Natural killer cell (primary cell): ENCODE measurements around the gene CREM. TPM values are rescaled to one million over a fixed set of nuclear protein-coding genes. Genes with fewer than 3 reads are reported as not detected.
A peak's percentile ranks its signal among the peaks of the same experiment; 100 is the strongest.

ENCODE experiments used
- ATAC-seq, 3 donors: fragments of 150-1000 bp in 2 of 3; fragments of 200-7000 bp in 1 of 3; cut with Tn5 transposase; 1 replicate in 1 of 3; 2 replicates in 2 of 3; pipeline ENCODE4 v1.10.0; 2021; ENCODE audit warnings: mild to moderate bottlenecking in 2 of 3, moderate library complexity in 2 of 3
- DNase-seq, 2 donors: peaks; one replicate each; pipeline versions ENCODE4 v3.0.0 to v3.0.0-alpha.2; 2013 to 2021; ENCODE audit warnings: mixed read lengths in 1 of 2
- H3K27ac ChIP-seq: one replicate; pipeline ENCODE4 v1.5.1; 2013; ENCODE audit warnings: mild to moderate bottlenecking, low read length
- H3K27me3 ChIP-seq: one replicate; pipeline ENCODE4 v1.6.1; 2013; ENCODE audit warnings: low read length; ENCODE audit not compliant: control insufficient read depth, insufficient read depth
- H3K36me3 ChIP-seq: one replicate; pipeline ENCODE4 v1.6.1; 2013; ENCODE audit warnings: low read length; ENCODE audit not compliant: control insufficient read depth, insufficient read depth
- H3K4me1 ChIP-seq: one replicate; pipeline ENCODE4 v1.6.1; 2013; ENCODE audit warnings: low read length; ENCODE audit not compliant: control insufficient read depth, insufficient read depth
- H3K4me3 ChIP-seq: one replicate; pipeline ENCODE4 v1.5.1; 2013; ENCODE audit warnings: low read length
- H3K9me3 ChIP-seq: one replicate; pipeline ENCODE4 v1.6.1; 2013; ENCODE audit warnings: low read length; ENCODE audit not compliant: control insufficient read depth, insufficient read depth
- H3K27ac Mint-ChIP-seq, 2 donors: one replicate each; pipeline ENCODE4 v1.8.0; 2022; ENCODE audit warnings: mild to moderate bottlenecking in 2 of 2, mixed read lengths in 2 of 2, moderate library complexity in 1 of 2
- H3K27me3 Mint-ChIP-seq, 2 donors: one replicate each; pipeline ENCODE4 v1.8.0; 2022; ENCODE audit warnings: low read depth in 2 of 2, mixed read lengths in 2 of 2
- H3K36me3 Mint-ChIP-seq: one replicate; pipeline ENCODE4 v1.8.0; 2022; ENCODE audit warnings: mixed read lengths
- H3K4me1 Mint-ChIP-seq, 2 donors: one replicate each; pipeline ENCODE4 v1.8.0; 2022; ENCODE audit warnings: mixed read lengths in 2 of 2
- H3K4me3 Mint-ChIP-seq: one replicate; pipeline ENCODE4 v1.8.0; 2022; ENCODE audit warnings: mild to moderate bottlenecking, moderate library complexity, mixed read lengths
- H3K9me3 Mint-ChIP-seq, 2 donors: one replicate each; pipeline ENCODE4 v1.8.0; 2022; ENCODE audit warnings: mixed read lengths in 2 of 2
- WGBS: methylation state at CpG from one replicate; pipeline ENCODE4 v1.1.7; 2013; ENCODE audit warnings: missing lambda C conversion rate; ENCODE audit not compliant: insufficient coverage; 5-methylcytosine and 5-hydroxymethylcytosine counted together
- intact Hi-C: fragments of 100-400 bp; cut with micrococcal nuclease; formaldehyde crosslinking; loops from one replicate; pipeline ENCODE4 v1.14.2; 2022
- total RNA-seq, 4 donors: library from RNA; stranded (reverse); fragments of 120-200 nt in 1 of 4; gene quantifications; one replicate each; pipeline versions ENCODE4 v1.2.3 to v1.2.4, GENCODE V29; 2013 to 2022
- TF ChIP-seq, protein P1 (sequence below): fragments of 200-600 bp; IDR thresholded peaks from one replicate; pipeline ENCODE4 v1.8.0; 2022; ENCODE audit warnings: antibody characterized with exemption

The CREM gene
- total RNA-seq, 3 donors from 2014 or later (not counting 1 experiment from before 2014, with no cell fraction given), result 48.0 to 64.3 (median 54.6) TPM

DNA sequence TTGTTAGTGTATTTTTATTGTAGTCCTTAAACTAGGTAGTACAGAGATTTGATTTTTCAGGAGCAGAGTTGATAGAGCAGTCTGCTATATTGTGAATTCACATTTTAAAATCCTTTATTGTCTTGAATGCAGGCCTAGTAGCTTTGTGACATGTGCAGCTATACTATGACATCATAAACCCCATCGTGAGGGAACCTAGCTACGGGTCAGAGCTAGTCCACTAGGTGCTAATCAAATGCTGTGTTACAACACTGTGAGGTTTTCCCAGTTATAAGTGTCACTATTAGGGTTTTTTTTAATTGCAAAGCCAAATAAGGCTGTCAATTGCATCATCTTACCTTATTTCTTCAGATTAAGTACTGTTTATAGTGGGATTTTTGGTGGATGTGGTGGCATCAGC lies 40.7 kb downstream of the CREM start:
- Histone ChIP-seq H3K27me3 (no peaks in the 10 kb centered on the region), H3K27ac (no peak overlapping the region), H3K36me3 (no peaks in the 10 kb centered on the region), H3K9me3 (no peaks in the 10 kb centered on the region), H3K4me3 (no peak overlapping the region), H3K4me1 (no peaks in the 10 kb centered on the region)
- DNase-seq, result no peak
- WGBS, result 88% methylated on average over 2 of the region's 2 CpGs
- intact Hi-C loops, result no loop called here
- Mint-ChIP-seq H3K36me3 (no peaks in the 10 kb centered on the region), H3K4me1 (no peaks in the 10 kb centered on the region), H3K27me3 (no peaks in the 10 kb centered on the region), H3K9me3 (no peaks in the 10 kb centered on the region), H3K27ac (no peak overlapping the region), H3K4me3 (no peak overlapping the region)
- ATAC-seq, result peak in 2 of 3 donors; percentile 67 to 76
- TF ChIP-seq, protein P1, sequence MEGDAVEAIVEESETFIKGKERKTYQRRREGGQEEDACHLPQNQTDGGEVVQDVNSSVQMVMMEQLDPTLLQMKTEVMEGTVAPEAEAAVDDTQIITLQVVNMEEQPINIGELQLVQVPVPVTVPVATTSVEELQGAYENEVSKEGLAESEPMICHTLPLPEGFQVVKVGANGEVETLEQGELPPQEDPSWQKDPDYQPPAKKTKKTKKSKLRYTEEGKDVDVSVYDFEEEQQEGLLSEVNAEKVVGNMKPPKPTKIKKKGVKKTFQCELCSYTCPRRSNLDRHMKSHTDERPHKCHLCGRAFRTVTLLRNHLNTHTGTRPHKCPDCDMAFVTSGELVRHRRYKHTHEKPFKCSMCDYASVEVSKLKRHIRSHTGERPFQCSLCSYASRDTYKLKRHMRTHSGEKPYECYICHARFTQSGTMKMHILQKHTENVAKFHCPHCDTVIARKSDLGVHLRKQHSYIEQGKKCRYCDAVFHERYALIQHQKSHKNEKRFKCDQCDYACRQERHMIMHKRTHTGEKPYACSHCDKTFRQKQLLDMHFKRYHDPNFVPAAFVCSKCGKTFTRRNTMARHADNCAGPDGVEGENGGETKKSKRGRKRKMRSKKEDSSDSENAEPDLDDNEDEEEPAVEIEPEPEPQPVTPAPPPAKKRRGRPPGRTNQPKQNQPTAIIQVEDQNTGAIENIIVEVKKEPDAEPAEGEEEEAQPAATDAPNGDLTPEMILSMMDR, result no peak

GRCh38 chr10:35172146-35172545 lies 45.5 kb downstream of the CREM start:
- H3K9me3 Mint-ChIP-seq, result no peaks in the 10 kb centered on the region
- TF ChIP-seq, protein P1, result no peak
- intact Hi-C loops, result no loop called here
- no peaks in the 10 kb centered on the region for H3K27me3 Mint-ChIP-seq
- H3K27ac ChIP-seq, result no peak overlapping the region
- ATAC-seq (no peak), DNase-seq (no peak)
- H3K27me3 ChIP-seq, result no peaks in the 10 kb centered on the region
- H3K9me3 ChIP-seq, result no peaks in the 10 kb centered on the region
- no peak overlapping the region for H3K4me3 Mint-ChIP-seq
- no peaks in the 10 kb centered on the region for H3K4me1 Mint-ChIP-seq
- H3K4me1 ChIP-seq, result no peaks in the 10 kb centered on the region
- no peaks in the 10 kb centered on the region for H3K36me3 Mint-ChIP-seq
- H3K27ac Mint-ChIP-seq, result no peak overlapping the region
- H3K36me3 ChIP-seq, result no peaks in the 10 kb centered on the region
- H3K4me3 ChIP-seq, result no peak overlapping the region
- 88% methylated on average over 1 of the region's 1 CpG for WGBS

- no peak for ATAC-seq
- H3K27ac ChIP-seq, result no peak overlapping the region
- TF ChIP-seq, protein P1, result no peak
- no peak for DNase-seq
- H3K9me3 ChIP-seq, result no peaks in the 10 kb centered on the region
- WGBS, result 96% methylated on average over 5 of the region's 5 CpGs
- Mint-ChIP-seq H3K4me1 (no peaks in the 10 kb centered on the region), H3K36me3 (no peaks in the 10 kb centered on the region), H3K27me3 (no peaks in the 10 kb centered on the region), H3K4me3 (no peak overlapping the region), H3K27ac (no peak overlapping the region), H3K9me3 (no peaks in the 10 kb centered on the region)
- H3K36me3 ChIP-seq, result no peaks in the 10 kb centered on the region
- H3K4me1 ChIP-seq, result no peaks in the 10 kb centered on the region
- H3K4me3 ChIP-seq, result no peak overlapping the region
- intact Hi-C loops, result no loop called here
- H3K27me3 ChIP-seq, result no peaks in the 10 kb centered on the region
Measured at GRCh38 chr10:35172574-35172973, 45.9 kb downstream of the CREM start.

- no peak for DNase-seq
- Mint-ChIP-seq H3K27ac (no peak overlapping the region), H3K4me1 (no peaks in the 10 kb centered on the region), H3K4me3 (no peak overlapping the region), H3K27me3 (no peaks in the 10 kb centered on the region), H3K36me3 (no peaks in the 10 kb centered on the region), H3K9me3 (no peaks in the 10 kb centered on the region)
- ATAC-seq, result no peak
- Histone ChIP-seq H3K36me3 (no peaks in the 10 kb centered on the region), H3K4me3 (no peak overlapping the region), H3K27ac (no peak overlapping the region), H3K27me3 (no peaks in the 10 kb centered on the region), H3K9me3 (no peaks in the 10 kb centered on the region), H3K4me1 (no peaks in the 10 kb centered on the region)
- WGBS, result 97% methylated on average over 9 of the region's 9 CpGs
- intact Hi-C loops, result no loop called here
- TF ChIP-seq, protein P1, result no peak
Measured at GRCh38 chr10:35178331-35178730, 51.7 kb downstream of the CREM start.
